Breast epithelium (tissue), 3 donors: ENCODE data around the gene TNFRSF8.

Experiments used
- POLR2A ChIP-seq: fragments of 450-650 bp; IDR thresholded peaks from one replicate; pipeline ENCODE4 v1.6.1; 2016; ENCODE audit warnings: antibody characterized with exemption, mild to moderate bottlenecking, moderate library complexity
- POLR2AphosphoS5 ChIP-seq, 3 donors: sonication (generic); formaldehyde crosslinking; IDR thresholded peaks; one replicate each; pipeline ENCODE4 v1.6.1; 2017; ENCODE audit warnings: antibody characterized with exemption in 3 of 3
- TF ChIP-seq, protein P1 (sequence below), 3 donors: fragments of 450-650 bp; IDR thresholded peaks; one replicate each; pipeline ENCODE4 v1.5.1; 2016 to 2017; ENCODE audit warnings: antibody characterized with exemption in 3 of 3, mild to moderate bottlenecking in 3 of 3, moderate library complexity in 3 of 3

DNA sequence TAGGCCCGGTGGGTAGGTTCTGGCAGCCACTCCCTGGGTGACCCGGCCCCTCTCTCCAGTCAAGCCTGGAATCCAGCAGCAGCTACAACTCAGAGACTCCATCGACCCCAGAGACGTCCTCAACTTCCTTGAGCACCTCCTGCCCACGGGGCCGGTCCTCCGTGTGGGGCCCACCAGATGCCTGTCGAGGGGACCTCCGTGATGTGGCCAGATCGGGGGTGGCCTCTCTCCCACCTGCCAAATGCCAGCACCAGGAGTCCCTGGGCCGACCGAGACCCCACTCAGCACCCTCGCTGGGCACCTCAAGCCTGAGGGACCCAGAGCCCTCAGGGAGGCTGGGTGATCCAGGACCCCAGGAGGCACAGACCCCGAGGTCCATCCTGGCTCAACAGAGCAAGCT lies 41.1 kb upstream of the TNFRSF8 start:
- TF ChIP-seq, protein P1, sequence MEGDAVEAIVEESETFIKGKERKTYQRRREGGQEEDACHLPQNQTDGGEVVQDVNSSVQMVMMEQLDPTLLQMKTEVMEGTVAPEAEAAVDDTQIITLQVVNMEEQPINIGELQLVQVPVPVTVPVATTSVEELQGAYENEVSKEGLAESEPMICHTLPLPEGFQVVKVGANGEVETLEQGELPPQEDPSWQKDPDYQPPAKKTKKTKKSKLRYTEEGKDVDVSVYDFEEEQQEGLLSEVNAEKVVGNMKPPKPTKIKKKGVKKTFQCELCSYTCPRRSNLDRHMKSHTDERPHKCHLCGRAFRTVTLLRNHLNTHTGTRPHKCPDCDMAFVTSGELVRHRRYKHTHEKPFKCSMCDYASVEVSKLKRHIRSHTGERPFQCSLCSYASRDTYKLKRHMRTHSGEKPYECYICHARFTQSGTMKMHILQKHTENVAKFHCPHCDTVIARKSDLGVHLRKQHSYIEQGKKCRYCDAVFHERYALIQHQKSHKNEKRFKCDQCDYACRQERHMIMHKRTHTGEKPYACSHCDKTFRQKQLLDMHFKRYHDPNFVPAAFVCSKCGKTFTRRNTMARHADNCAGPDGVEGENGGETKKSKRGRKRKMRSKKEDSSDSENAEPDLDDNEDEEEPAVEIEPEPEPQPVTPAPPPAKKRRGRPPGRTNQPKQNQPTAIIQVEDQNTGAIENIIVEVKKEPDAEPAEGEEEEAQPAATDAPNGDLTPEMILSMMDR (IDR thresholded peaks at IDR 0.05), result no peak
- TF ChIP-seq POLR2AphosphoS5 (IDR thresholded peaks at IDR 0.05), result no peak
- no peak for TF ChIP-seq POLR2A
